MM.1S (cell line): ENCODE data around the gene RBM45.

Experiments
- DNase-seq: peaks from one replicate; pipeline ENCODE4 v3.0.0-alpha.2; 2015
- H2AFZ ChIP-seq: fragments of 300-600 bp; sonication (generic); 2 replicates; pipeline ENCODE4 v1.6.0; 2016; ENCODE audit warnings: antibody characterized with exemption, low read length
- H3F3A ChIP-seq: fragments of 300-600 bp; sonication (generic); 2 replicates; pipeline ENCODE4 v1.6.1; 2016; ENCODE audit warnings: mild to moderate bottlenecking, antibody characterized with exemption, low read length, moderate library complexity, mixed read lengths; ENCODE audit not compliant: insufficient read depth
- H3K27ac ChIP-seq: fragments of 300-600 bp; sonication (generic); 2 replicates; pipeline ENCODE4 v1.5.1; 2016; ENCODE audit warnings: mild to moderate bottlenecking, low read length
- H3K27me3 ChIP-seq: fragments of 300-600 bp; sonication (generic); replicated peaks from 2 replicates; pipeline ENCODE4 v1.6.0; 2016; ENCODE audit warnings: low read length; ENCODE audit not compliant: insufficient read depth
- H3K36me3 ChIP-seq: fragments of 300-600 bp; sonication (generic); replicated peaks from 2 replicates; pipeline ENCODE4 v1.6.1; 2016; ENCODE audit warnings: mild to moderate bottlenecking, low read length, mixed read lengths; ENCODE audit not compliant: insufficient read depth
- H3K4me1 ChIP-seq: fragments of 300-600 bp; sonication (generic); 2 replicates; pipeline ENCODE4 v1.6.1; 2016; ENCODE audit warnings: low read length, mixed read lengths
- H3K4me2 ChIP-seq: fragments of 300-600 bp; sonication (generic); 2 replicates; pipeline ENCODE4 v1.6.0; 2016; ENCODE audit warnings: low read depth, low read length
- H3K4me3 ChIP-seq: fragments of 300-600 bp; sonication (generic); 2 replicates; pipeline ENCODE4 v1.5.1; 2016; ENCODE audit warnings: low read length, mixed read lengths
- H3K79me2 ChIP-seq: fragments of 300-600 bp; sonication (generic); 2 replicates; pipeline ENCODE4 v1.6.1; 2016; ENCODE audit warnings: mixed run types, low read length, mixed read lengths
- H3K9ac ChIP-seq: fragments of 300-600 bp; sonication (generic); 2 replicates; pipeline ENCODE4 v1.6.1; 2016; ENCODE audit warnings: low read length, mixed read lengths
- H3K9me2 ChIP-seq: fragments of 300-600 bp; sonication (generic); replicated peaks from 2 replicates; pipeline ENCODE4 v1.6.1; 2016; ENCODE audit warnings: mild to moderate bottlenecking, low read length, mixed read lengths; ENCODE audit not compliant: insufficient read depth
- H3K9me3 ChIP-seq: fragments of 300-600 bp; sonication (generic); replicated peaks from 2 replicates; pipeline ENCODE4 v1.6.1; 2016; ENCODE audit warnings: mild to moderate bottlenecking, low read length, mixed read lengths; ENCODE audit not compliant: insufficient read depth
- H4K20me1 ChIP-seq: fragments of 300-600 bp; sonication (generic); 2 replicates; pipeline ENCODE4 v1.6.1; 2016; ENCODE audit warnings: mild to moderate bottlenecking, low read length, moderate library complexity, mixed read lengths; ENCODE audit not compliant: insufficient read depth
- EZH2 ChIP-seq: fragments of 300-600 bp; sonication (generic); optimal IDR thresholded peaks from 2 replicates; pipeline ENCODE3; 2017; ENCODE audit warnings: low read depth, mild to moderate bottlenecking, antibody characterized with exemption, low read length, mixed read lengths
- EZH2phosphoT487 ChIP-seq: fragments of 300-600 bp; sonication (generic); IDR thresholded peaks from 2 replicates; pipeline ENCODE4 v1.6.1; 2018; ENCODE audit warnings: antibody characterized with exemption, low read length
- TF ChIP-seq, protein P1 (sequence below): fragments of 300-600 bp; sonication (generic); IDR thresholded peaks from 2 replicates; pipeline ENCODE4 v1.5.1; 2016; ENCODE audit warnings: antibody characterized with exemption, low read length, mixed read lengths

RBM45 gene

DNA sequence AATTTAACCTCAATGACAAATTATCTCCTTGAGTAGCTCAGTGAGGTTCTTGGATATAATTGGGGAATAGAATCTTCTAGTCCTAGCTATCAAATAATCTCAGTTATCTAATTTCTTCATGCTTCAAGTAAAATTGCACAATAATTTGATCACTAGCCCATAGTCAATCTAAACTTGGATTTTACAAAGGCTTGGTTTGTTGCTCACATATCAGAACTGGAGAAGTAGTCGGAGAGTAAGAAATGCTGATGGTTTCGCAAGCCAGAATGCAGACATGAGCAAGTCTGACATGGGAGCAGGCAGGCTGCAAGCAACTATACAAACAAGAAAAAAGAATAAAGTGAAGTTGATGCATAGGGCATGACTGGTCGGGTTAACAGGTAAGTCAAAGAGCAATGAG is 28.0 kb upstream of the RBM45 start:
- TF ChIP-seq EZH2phosphoT487: no peak
- TF ChIP-seq EZH2: no peak
- TF ChIP-seq, protein P1, sequence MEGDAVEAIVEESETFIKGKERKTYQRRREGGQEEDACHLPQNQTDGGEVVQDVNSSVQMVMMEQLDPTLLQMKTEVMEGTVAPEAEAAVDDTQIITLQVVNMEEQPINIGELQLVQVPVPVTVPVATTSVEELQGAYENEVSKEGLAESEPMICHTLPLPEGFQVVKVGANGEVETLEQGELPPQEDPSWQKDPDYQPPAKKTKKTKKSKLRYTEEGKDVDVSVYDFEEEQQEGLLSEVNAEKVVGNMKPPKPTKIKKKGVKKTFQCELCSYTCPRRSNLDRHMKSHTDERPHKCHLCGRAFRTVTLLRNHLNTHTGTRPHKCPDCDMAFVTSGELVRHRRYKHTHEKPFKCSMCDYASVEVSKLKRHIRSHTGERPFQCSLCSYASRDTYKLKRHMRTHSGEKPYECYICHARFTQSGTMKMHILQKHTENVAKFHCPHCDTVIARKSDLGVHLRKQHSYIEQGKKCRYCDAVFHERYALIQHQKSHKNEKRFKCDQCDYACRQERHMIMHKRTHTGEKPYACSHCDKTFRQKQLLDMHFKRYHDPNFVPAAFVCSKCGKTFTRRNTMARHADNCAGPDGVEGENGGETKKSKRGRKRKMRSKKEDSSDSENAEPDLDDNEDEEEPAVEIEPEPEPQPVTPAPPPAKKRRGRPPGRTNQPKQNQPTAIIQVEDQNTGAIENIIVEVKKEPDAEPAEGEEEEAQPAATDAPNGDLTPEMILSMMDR: no peak

DNA sequence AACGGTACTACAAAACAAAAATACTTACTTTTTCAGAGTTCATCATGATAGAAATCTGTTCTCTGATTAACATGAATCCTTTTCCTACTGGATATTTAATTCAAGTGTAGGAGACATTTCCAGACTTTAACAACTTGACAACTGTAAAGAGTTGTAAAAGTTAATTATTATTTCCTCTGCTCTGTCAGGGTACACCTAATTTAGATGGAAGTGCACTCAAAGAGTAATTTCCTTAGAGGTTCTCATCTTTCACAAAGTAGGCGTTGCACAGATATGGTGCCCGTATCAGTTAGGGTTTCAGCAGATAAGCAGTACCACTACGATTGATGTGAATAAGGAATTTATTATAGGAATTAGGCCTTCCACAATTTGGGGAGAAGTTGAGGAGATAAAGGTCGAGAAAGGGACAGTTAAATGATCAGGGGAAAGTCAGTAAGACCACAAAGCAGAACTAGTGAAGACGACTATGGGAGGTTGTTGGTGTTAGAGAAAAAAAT is 23.4 kb upstream of the RBM45 start:
- Histone ChIP-seq H3K9ac (no peak overlapping the region), H3K9me2 (no peaks in the 10 kb centered on the region), H3K4me3 (no peak overlapping the region), H3K36me3 (no peaks in the 10 kb centered on the region), H3F3A (peaks cover 8% of the 10 kb centered on the region), H3K79me2 (no peaks in the 10 kb centered on the region), H3K4me1 (peaks cover 12% of the 10 kb centered on the region), H3K9me3 (no peaks in the 10 kb centered on the region), H3K27ac (no peak overlapping the region), H2AFZ (no peak overlapping the region), H3K27me3 (no peaks in the 10 kb centered on the region), H4K20me1 (no peaks in the 10 kb centered on the region), H3K4me2 (no peak overlapping the region)
- no peak for DNase-seq
- TF ChIP-seq EZH2phosphoT487 (no peak), EZH2 (no peak)
- TF ChIP-seq, protein P1: no peak

More for the DNA sequence above, 28.0 kb upstream of the RBM45 start:
- Histone ChIP-seq H2AFZ (no peak overlapping the region), H3K27ac (no peak overlapping the region), H3F3A (no peaks in the 10 kb centered on the region), H3K9ac (no peak overlapping the region), H3K79me2 (no peaks in the 10 kb centered on the region), H3K36me3 (no peaks in the 10 kb centered on the region), H3K27me3 (no peaks in the 10 kb centered on the region), H4K20me1 (no peaks in the 10 kb centered on the region), H3K4me3 (no peak overlapping the region), H3K9me2 (no peaks in the 10 kb centered on the region), H3K4me1 (no peaks in the 10 kb centered on the region), H3K9me3 (no peaks in the 10 kb centered on the region), H3K4me2 (no peak overlapping the region)
- no peak for DNase-seq

DNA sequence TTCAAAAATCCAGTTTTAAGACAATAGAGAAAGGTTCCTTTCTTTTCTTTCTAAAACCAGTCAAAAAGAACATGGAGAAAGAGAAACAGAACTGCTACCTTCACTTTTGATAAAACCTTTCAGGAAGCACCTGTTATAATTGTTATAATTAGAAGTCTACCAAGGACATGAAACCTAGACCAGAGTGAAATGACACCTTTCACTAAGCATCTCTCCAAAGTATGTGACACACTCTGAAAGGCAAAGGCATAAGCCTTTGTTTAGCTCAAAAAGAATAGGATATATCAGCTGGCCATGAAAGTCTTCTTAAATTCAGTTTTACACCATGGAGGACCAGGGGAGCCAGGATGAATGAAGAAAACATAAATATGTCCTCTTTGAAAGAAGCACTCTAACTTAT is 18.8 kb upstream of the RBM45 start:
- DNase-seq: peak; percentile 55
- Histone ChIP-seq H3K4me1 (peaks cover 14% of the 10 kb centered on the region), H3K27ac (no peak overlapping the region; the same call in 1 of the 2 replicates), H3K9me2 (no peaks in the 10 kb centered on the region), H3K36me3 (no peaks in the 10 kb centered on the region), H3K79me2 (no peaks in the 10 kb centered on the region), H3K4me2 (peak overlapping the region; percentile 11), H3K27me3 (no peaks in the 10 kb centered on the region), H4K20me1 (no peaks in the 10 kb centered on the region), H3K9ac (no peak overlapping the region), H3K4me3 (no peak overlapping the region), H3K9me3 (no peaks in the 10 kb centered on the region), H3F3A (peaks cover 10% of the 10 kb centered on the region), H2AFZ (no peak overlapping the region)
- TF ChIP-seq EZH2: no peak
- TF ChIP-seq, protein P1: no peak
- no peak for TF ChIP-seq EZH2phosphoT487
